Activated CD4-positive, alpha-beta memory T cell treated with anti-CD3 and anti-CD28 coated beads for 36 hours (primary cell): ENCODE measurements around the gene CCDC127. TPM values are rescaled to one million over a fixed set of nuclear protein-coding genes. Genes with fewer than 3 reads are reported as not detected.

Experiments used
- CTCF ChIA-PET: fragments of 350-600 bp; sonication (Branson Sonifier 250); formaldehyde crosslinking; loops from one replicate; lab custom pipeline; 2021; ENCODE audit warnings: antibody characterized with exemption, inconsistent platforms; lab: Charles Lee
- POLR2A ChIA-PET: fragments of 350-600 bp; sonication (Branson Sonifier 250); formaldehyde crosslinking; loops from one replicate; lab custom pipeline; 2021; ENCODE audit warnings: antibody characterized with exemption; lab: Charles Lee
- DNase-seq: peaks from one replicate; pipeline ENCODE4 v3.0.0-alpha.2; 2020
- H3K27ac Mint-ChIP-seq: one replicate; pipeline ENCODE4 v1.8.0; 2021; ENCODE audit warnings: mixed read lengths
- H3K27me3 Mint-ChIP-seq: one replicate; pipeline ENCODE4 v1.8.0; 2021; ENCODE audit warnings: mixed read lengths
- H3K36me3 Mint-ChIP-seq: one replicate; pipeline ENCODE4 v1.8.0; 2021; ENCODE audit warnings: mixed read lengths
- H3K4me1 Mint-ChIP-seq: one replicate; pipeline ENCODE4 v1.8.0; 2021; ENCODE audit warnings: low read depth, mixed read lengths
- H3K4me3 Mint-ChIP-seq: one replicate; pipeline ENCODE4 v1.8.0; 2021; ENCODE audit warnings: mild to moderate bottlenecking, mixed read lengths
- H3K9me3 Mint-ChIP-seq: one replicate; pipeline ENCODE4 v1.8.0; 2021; ENCODE audit warnings: mixed read lengths
- intact Hi-C: fragments of 100-400 bp; cut with micrococcal nuclease; formaldehyde crosslinking; loops from one replicate; pipeline ENCODE4 v1.15.1; 2023
- total RNA-seq, 2 experiments: library from RNA; stranded (reverse); gene quantifications; one replicate each; pipeline ENCODE4 v1.2.3, GENCODE V29; 2021

Gene CCDC127
- total RNA-seq, 2 experiments from 2014 or later: 4.3 to 5.0 TPM

DNA sequence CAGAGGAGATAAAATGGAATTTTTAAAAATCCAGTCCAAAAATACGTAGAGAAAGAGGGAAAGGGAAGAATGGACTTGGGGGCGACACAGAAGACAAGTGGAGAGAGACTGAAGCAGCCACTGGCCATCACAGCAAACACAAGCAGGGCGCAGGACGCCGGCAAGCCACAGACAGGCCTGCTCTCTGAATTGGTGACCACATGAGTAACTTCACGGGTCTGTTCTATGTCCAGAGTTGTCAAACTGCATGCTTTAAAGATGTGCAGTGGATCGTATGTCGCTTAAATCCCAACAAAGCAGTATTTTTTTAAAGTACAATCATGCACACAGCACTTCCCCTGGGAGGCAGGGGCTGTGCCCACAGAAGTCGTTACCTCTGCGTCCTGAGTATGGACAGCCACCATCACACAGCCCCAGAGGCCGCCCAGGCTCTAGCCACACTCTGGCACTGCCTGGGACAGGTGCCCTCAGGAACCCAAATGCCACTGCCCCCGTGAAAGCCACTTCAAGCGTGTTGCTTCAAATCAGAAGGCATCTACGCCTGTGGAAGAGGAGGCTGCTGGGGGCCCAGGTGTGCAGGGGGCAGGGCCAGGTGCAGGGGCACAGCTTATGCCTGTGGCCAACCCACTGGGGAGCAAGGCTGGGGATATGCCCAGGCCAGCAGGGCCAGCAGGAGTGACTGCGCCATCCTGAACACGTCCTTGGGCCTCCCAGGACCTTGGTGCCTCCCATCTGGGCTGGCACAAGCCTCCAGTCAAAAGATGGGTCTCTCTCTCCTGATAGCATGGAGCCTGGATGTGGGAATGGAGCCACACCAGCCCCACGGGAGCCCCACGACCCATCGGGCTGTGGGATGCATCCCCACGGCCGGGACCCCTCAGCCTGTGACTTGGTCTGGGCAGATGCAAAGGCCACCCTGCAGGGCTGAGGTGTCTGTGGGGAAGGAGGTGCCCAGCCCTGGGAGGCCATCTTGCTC lies 32.6 kb downstream of the CCDC127 start:
- Mint-ChIP-seq H3K4me1 (peaks cover 6% of the 10 kb centered on the region), H3K27me3 (peaks cover 6% of the 10 kb centered on the region), H3K36me3 (no peaks in the 10 kb centered on the region), H3K27ac (no peak overlapping the region), H3K9me3 (no peaks in the 10 kb centered on the region), H3K4me3 (no peak overlapping the region)
- POLR2A ChIA-PET: no interaction called here
- CTCF ChIA-PET: no interaction called here
- intact Hi-C loops: loop anchor here (5.0 kb wide), 1 partner anchor 242 kb away; no protein-coding TSS in a partner anchor
- no peak for DNase-seq

DNA sequence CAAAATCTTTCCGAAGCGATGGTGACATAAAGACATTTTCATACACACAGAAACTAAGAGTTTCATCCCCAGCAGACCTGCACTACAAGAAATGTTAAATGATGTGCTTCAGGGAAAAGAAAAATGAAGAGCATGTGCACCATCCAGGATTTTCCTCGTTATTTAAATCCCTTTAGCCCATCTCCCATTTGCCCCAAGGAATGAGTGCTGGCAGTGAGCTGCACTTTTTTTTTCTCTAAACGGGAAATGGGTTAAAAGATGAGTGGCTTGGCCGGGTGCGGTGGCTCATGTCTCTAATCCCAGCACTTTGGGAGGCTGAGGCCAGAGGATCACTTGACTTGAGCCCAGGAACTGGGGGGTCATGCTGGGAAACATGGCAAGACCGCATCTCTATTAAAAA lies 33.5 kb downstream of the CCDC127 start:
- ChIA-PET CTCF (no interaction called here), POLR2A (no interaction called here)
- no peak overlapping the region for H3K4me3 Mint-ChIP-seq
- intact Hi-C loops: no loop called here
- no peak overlapping the region for H3K27ac Mint-ChIP-seq
- H3K4me1 Mint-ChIP-seq: peaks cover 6% of the 10 kb centered on the region
- H3K36me3 Mint-ChIP-seq: no peaks in the 10 kb centered on the region
- no peaks in the 10 kb centered on the region for H3K9me3 Mint-ChIP-seq
- H3K27me3 Mint-ChIP-seq: peaks cover 6% of the 10 kb centered on the region
- no peak for DNase-seq

DNA sequence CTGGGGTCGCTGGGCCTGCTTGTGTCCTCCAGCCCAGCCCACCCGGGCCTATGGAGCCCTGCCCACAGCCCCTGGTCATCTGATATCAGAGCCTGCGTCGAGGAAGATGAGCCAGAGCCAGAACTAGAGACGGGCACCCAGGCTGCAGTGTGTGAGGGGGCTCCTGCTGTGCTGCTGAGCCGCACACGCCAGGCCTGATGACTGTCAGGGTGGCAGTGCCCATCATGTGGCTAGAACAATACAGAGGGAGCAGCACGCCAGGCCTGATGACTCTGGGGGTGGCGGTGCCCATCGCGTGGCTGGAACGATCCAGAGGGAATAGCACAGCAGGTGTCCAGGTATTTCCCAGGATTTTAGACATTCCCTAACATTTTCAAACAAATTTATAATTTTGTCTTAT lies 35.8 kb downstream of the CCDC127 start:
- no peaks in the 10 kb centered on the region for H3K9me3 Mint-ChIP-seq
- no peaks in the 10 kb centered on the region for H3K36me3 Mint-ChIP-seq
- intact Hi-C loops: no loop called here
- ChIA-PET CTCF (no interaction called here), POLR2A (no interaction called here)
- no peaks in the 10 kb centered on the region for H3K4me1 Mint-ChIP-seq
- DNase-seq: no peak
- peaks cover 2% of the 10 kb centered on the region for H3K27me3 Mint-ChIP-seq
- H3K4me3 Mint-ChIP-seq: no peak overlapping the region
- H3K27ac Mint-ChIP-seq: no peak overlapping the region

DNA sequence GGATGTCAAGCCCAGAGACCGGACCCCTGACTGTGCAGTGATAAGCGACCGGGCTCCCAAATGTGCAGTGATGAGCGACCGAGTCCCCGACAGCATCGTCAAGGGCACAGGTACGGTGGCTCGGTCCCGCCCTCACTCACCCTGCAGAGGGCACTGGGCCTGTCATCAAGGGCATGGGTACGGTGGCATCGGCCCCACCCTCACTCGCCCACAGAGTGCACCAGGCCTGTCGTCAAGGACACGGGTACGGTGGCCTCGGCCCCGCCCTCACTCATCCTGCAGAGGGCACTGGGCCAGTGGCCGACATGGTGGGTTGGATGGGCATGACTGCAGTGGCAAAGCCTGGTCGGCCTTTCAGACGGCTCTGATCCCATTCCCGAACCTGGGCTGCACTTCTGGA lies 36.4 kb downstream of the CCDC127 start:
- Mint-ChIP-seq H3K27me3 (peaks cover 2% of the 10 kb centered on the region), H3K27ac (no peak overlapping the region), H3K4me3 (no peak overlapping the region), H3K9me3 (no peaks in the 10 kb centered on the region), H3K36me3 (no peaks in the 10 kb centered on the region), H3K4me1 (no peaks in the 10 kb centered on the region)
- POLR2A ChIA-PET: no interaction called here
- intact Hi-C loops: no loop called here
- CTCF ChIA-PET: no interaction called here
- DNase-seq: no peak

DNA sequence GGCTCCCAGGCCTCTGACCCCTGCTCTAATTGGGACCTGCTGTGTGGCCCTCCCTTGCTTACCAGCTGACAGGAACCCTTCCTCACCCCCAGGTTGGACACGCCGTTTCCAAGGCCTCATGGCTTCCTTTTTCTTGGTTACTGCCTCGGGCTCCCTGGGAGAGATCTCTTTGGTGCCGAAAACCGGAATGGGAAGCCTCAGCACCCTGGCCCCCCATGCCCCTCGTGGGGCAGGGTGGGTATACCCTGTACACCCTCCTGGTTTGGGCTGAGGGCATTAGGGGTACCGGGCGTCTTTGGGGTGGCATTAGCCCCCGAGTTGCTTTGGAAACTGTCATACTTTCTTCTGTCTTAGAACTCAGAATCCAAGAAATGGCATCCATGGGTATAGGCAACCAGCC lies 36.8 kb downstream of the CCDC127 start:
- no peaks in the 10 kb centered on the region for H3K36me3 Mint-ChIP-seq
- ChIA-PET CTCF (interaction anchor here (0.9 kb wide), 1 partner anchor 7 kb away, joined by 3 read pairs; no protein-coding TSS in a partner anchor), POLR2A (no interaction called here)
- DNase-seq: no peak
- H3K4me1 Mint-ChIP-seq: no peaks in the 10 kb centered on the region
- no peak overlapping the region for H3K27ac Mint-ChIP-seq
- H3K4me3 Mint-ChIP-seq: no peak overlapping the region
- intact Hi-C loops: no loop called here
- peaks cover 2% of the 10 kb centered on the region for H3K27me3 Mint-ChIP-seq
- H3K9me3 Mint-ChIP-seq: no peaks in the 10 kb centered on the region

DNA sequence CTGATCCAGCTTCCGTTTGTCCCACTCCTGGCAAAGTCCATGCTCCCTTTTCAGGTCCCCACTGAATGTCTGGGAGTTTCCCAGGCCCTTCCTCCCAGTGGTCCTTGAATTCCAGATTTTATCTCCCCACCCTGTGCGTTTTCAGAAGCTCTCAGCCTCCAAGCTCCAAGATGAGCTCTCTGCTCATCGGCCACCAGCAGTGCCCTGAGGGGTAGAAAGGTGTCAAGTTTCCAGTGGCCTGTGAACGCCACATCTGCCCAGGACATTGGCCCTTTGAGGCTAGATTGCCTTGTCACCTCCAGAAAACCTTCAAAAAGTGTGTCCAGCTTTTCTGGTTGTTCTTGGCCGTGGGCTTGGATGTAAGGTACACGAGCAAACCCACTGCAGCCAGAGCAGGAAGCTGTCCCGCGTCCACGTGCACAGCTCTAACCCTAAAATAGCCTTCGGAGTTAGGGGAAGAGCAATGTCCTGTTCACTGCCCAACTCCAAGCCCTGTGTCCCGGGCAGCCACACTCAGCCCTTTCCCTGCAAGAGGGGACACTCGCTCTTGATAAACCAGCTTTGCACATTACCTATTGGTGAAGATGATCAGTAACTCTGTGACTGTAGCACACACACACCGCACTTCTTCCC lies 37.6 kb downstream of the CCDC127 start:
- no peak overlapping the region for H3K4me3 Mint-ChIP-seq
- H3K27me3 Mint-ChIP-seq: peaks cover 2% of the 10 kb centered on the region
- no peaks in the 10 kb centered on the region for H3K36me3 Mint-ChIP-seq
- ChIA-PET POLR2A (no interaction called here), CTCF (interaction anchor here (0.9 kb wide), 1 partner anchor 8 kb away, joined by 3 read pairs; no protein-coding TSS in a partner anchor)
- no peaks in the 10 kb centered on the region for H3K9me3 Mint-ChIP-seq
- no peak overlapping the region for H3K27ac Mint-ChIP-seq
- no peaks in the 10 kb centered on the region for H3K4me1 Mint-ChIP-seq
- DNase-seq: no peak
- intact Hi-C loops: no loop called here

DNA sequence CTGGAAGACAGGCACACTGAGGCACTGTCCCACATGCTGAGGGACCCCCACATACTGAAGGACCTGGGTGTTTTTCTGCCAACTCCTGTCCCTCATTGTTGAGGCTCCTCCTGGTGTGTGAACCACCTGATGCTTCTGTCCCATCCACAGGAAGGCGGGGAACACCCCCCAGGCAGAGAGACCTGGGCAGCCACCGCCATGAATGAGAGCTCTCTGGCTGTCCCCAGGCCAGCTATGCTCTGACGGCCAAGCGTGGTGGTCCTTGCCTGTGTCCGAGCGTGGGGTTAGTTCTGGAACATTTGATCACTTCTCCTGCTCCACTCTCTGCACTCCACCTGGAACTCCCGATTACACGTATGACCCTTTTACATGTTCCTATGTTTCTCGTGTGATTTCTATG lies 38.6 kb downstream of the CCDC127 start:
- no peaks in the 10 kb centered on the region for H3K36me3 Mint-ChIP-seq
- DNase-seq: no peak
- CTCF ChIA-PET: interaction anchor here (1.0 kb wide), 1 partner anchor 9 kb away, joined by 6 read pairs; no protein-coding TSS in a partner anchor
- POLR2A ChIA-PET: no interaction called here
- no peak overlapping the region for H3K27ac Mint-ChIP-seq
- H3K4me3 Mint-ChIP-seq: no peak overlapping the region
- intact Hi-C loops: no loop called here
- no peaks in the 10 kb centered on the region for H3K9me3 Mint-ChIP-seq
- no peaks in the 10 kb centered on the region for H3K4me1 Mint-ChIP-seq
- H3K27me3 Mint-ChIP-seq: peaks cover 2% of the 10 kb centered on the region

DNA sequence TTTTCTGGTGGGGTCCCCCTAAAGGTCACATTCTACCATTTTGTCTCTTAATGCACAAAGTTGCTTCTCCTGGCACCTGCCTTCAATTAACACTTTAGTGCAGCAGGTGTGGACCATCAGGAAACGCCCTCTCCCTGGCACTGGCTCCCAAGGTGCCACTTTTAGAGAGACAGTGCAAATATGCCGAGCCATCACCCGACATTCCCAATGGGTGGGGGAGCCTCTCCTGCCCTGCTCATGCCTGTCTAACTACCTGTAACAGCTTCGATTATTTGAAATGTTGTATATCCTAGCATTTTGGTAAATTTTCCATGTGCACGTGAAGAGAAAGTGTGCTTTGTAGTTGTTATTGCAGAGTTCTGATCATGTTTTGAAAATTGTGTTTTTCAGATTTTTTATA lies 39.8 kb downstream of the CCDC127 start:
- ChIA-PET CTCF (no interaction called here), POLR2A (no interaction called here)
- no peak overlapping the region for H3K4me3 Mint-ChIP-seq
- no peaks in the 10 kb centered on the region for H3K9me3 Mint-ChIP-seq
- intact Hi-C loops: no loop called here
- DNase-seq: no peak
- H3K4me1 Mint-ChIP-seq: no peaks in the 10 kb centered on the region
- H3K27ac Mint-ChIP-seq: no peak overlapping the region
- H3K27me3 Mint-ChIP-seq: peaks cover 2% of the 10 kb centered on the region
- no peaks in the 10 kb centered on the region for H3K36me3 Mint-ChIP-seq

DNA sequence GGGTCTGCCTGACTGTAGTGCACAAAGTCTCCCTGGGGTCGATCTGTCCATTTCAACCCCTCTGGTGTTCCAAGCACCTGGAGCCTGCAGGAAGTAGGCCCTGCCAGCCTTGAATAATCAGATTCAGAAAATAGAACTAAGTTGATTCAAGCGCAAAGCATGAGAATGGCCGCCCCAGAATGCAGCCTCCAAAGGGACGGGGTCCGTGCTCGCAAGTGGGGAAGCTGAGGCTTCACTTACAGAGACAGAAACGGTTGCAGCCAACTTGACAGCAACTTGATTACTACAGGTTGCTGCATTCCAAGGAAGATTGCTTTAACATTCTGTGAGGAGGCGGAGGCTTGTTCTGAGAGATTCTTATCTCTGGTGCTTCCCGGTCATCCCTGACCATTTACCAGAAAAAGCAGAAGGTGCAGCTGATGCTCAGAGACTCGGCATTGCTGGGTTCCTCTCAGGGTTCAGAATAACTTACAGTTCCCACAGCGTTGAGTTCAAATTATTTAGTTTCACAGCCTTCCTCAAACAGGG lies 41.6 kb downstream of the CCDC127 start:
- no peak overlapping the region for H3K27ac Mint-ChIP-seq
- no peak overlapping the region for H3K4me3 Mint-ChIP-seq
- POLR2A ChIA-PET: no interaction called here
- no peaks in the 10 kb centered on the region for H3K9me3 Mint-ChIP-seq
- intact Hi-C loops: no loop called here
- peaks cover 6% of the 10 kb centered on the region for H3K27me3 Mint-ChIP-seq
- CTCF ChIA-PET: no interaction called here
- no peak for DNase-seq
- H3K4me1 Mint-ChIP-seq: no peaks in the 10 kb centered on the region
- no peaks in the 10 kb centered on the region for H3K36me3 Mint-ChIP-seq

DNA sequence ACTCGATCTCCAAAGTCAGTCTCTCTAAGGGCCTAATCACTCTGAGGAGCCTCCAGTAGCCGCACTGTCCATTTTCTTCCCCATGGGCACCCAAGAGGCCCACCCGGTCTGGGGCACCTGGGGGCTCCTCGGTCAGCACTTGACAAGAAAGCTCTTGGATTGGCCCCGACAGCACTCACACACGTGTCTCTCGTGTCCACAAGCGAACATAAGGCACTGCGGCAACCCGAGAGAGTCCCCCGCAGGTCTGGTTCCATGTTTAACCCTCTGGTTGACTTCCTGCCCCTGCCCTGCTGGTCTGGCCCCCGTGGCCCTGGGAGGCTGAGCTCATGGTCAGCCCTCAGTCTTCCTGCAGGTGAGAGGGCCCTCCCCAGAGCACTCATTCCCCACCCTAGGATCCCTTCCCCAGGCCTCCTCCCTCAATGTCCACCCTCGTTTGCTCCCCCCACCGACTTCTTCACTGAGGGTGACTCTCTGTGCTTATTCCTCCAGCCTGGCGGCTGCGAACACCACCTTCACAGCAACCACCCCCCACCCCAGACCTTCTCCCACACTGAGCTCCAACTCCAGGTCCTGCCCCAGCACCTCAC lies 43.0 kb downstream of the CCDC127 start:
- Mint-ChIP-seq H3K36me3 (no peaks in the 10 kb centered on the region), H3K4me1 (no peaks in the 10 kb centered on the region), H3K9me3 (no peaks in the 10 kb centered on the region), H3K27me3 (peaks cover 4% of the 10 kb centered on the region), H3K4me3 (no peak overlapping the region), H3K27ac (no peak overlapping the region)
- intact Hi-C loops: no loop called here
- ChIA-PET POLR2A (no interaction called here), CTCF (no interaction called here)
- no peak for DNase-seq

DNA sequence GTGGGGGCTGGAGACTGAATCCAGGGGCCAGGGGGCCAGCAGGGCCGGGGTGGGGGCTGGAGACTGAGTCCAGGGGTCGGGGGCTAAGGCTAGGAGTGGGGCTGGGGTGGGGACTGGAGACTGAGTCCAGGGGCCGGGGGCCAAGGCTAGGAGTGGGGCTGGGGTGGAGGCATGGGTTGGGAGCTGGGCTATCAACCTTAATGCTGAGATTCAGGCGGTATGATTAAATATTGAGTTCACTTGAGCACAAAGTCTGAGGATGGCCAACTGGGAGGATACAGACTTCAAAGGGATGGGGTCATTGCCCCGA lies 43.7 kb downstream of the CCDC127 start:
- DNase-seq: no peak
- Mint-ChIP-seq H3K27ac (no peak overlapping the region), H3K27me3 (peaks cover 4% of the 10 kb centered on the region), H3K4me3 (no peak overlapping the region), H3K4me1 (no peaks in the 10 kb centered on the region), H3K36me3 (no peaks in the 10 kb centered on the region), H3K9me3 (no peaks in the 10 kb centered on the region)
- ChIA-PET CTCF (no interaction called here), POLR2A (no interaction called here)
- intact Hi-C loops: no loop called here
